SJSA1 (cell line): ENCODE measurements around the gene DUSP22. TPM values are rescaled to one million over a fixed set of nuclear protein-coding genes. Genes with fewer than 3 reads are reported as not detected.
"Not testable (repeated sequence)": the region's sequence is repeated elsewhere in the genome, so short reads cannot be mapped to it uniquely, and the experiment has no call there.

Experiments used
- DNase-seq, 2 experiments: peaks; one replicate each; pipeline ENCODE4 v3.0.0-alpha.2; 2015 to 2020; ENCODE audit warnings: low spot score in 2 of 2, low read depth in 1 of 2
- H3K27ac ChIP-seq: fragments of 250-450 bp; sonication (Bioruptor Pico); 2 replicates; pipeline ENCODE4 v1.5.1; 2020; ENCODE audit warnings: mild to moderate bottlenecking, moderate library complexity
- H3K27me3 ChIP-seq: fragments of 250-450 bp; sonication (Bioruptor Pico); replicated peaks from 2 replicates; pipeline ENCODE4 v1.5.1; 2020; ENCODE audit warnings: mild to moderate bottlenecking, moderate library complexity
- H3K36me3 ChIP-seq: fragments of 250-450 bp; sonication (Bioruptor Pico); 2 replicates; pipeline ENCODE4 v1.5.1; 2020; ENCODE audit warnings: mild to moderate bottlenecking
- H3K4me1 ChIP-seq: fragments of 250-450 bp; sonication (Bioruptor Pico); replicated peaks from 2 replicates; pipeline ENCODE4 v1.6.1; 2021; ENCODE audit warnings: mild to moderate bottlenecking
- H3K4me3 ChIP-seq: fragments of 250-450 bp; sonication (Bioruptor Pico); 2 replicates; pipeline ENCODE4 v1.5.1; 2020; ENCODE audit warnings: mild to moderate bottlenecking
- H3K9me3 ChIP-seq: fragments of 250-450 bp; sonication (Bioruptor Pico); replicated peaks from 2 replicates; pipeline ENCODE4 v1.5.1; 2020; ENCODE audit warnings: mild to moderate bottlenecking
- total RNA-seq: library from RNA; depleted of rRNA; stranded (reverse); fragments of >200 nt; shearing (Covaris generic); gene quantifications from 2 replicates; pipeline ENCODE4 v1.2.3, GENCODE V29; 2014

The DUSP22 gene
- total RNA-seq, 1 experiment from 2014 or later = 13.2 TPM

DNA sequence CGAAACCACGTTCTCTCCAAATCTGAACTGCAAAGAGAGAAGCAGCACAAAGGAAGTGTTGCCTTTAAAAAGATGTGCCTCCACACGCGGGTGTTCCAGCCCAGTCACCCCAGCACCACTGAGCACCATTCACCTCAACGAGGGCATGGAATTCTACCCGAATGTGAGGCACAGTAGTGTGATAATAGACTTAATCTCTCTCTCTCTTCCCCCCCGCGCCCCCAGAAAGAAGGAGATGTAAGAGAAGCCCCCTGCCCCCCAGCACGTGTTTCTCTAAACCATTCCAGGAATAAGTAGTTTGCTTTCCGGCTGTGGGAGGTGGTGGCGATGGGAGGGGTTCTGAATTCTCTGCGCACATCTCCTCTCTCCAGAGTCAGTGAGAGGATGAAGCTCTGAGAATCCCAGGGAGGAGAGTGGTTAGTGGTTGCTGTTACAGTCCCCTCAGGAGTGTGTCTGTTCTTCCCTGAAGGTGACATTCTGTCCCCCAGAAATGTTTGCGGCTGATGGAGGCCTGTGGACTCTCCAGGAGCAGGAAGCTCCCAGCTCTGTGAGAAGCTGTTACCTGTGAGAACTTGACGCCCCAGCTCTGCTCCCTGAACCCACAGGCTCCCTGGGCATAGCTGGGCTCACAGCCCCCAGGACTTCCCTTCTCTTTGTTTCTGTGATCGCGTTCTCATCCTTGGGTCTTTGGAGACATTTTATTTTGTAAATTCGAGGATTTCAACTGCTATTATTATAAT lies 75.8 kb downstream of the DUSP22 start:
- peaks cover 7% of the 10 kb centered on the region; the same call in 1 of the 2 replicates for H3K9me3 ChIP-seq

DNA sequence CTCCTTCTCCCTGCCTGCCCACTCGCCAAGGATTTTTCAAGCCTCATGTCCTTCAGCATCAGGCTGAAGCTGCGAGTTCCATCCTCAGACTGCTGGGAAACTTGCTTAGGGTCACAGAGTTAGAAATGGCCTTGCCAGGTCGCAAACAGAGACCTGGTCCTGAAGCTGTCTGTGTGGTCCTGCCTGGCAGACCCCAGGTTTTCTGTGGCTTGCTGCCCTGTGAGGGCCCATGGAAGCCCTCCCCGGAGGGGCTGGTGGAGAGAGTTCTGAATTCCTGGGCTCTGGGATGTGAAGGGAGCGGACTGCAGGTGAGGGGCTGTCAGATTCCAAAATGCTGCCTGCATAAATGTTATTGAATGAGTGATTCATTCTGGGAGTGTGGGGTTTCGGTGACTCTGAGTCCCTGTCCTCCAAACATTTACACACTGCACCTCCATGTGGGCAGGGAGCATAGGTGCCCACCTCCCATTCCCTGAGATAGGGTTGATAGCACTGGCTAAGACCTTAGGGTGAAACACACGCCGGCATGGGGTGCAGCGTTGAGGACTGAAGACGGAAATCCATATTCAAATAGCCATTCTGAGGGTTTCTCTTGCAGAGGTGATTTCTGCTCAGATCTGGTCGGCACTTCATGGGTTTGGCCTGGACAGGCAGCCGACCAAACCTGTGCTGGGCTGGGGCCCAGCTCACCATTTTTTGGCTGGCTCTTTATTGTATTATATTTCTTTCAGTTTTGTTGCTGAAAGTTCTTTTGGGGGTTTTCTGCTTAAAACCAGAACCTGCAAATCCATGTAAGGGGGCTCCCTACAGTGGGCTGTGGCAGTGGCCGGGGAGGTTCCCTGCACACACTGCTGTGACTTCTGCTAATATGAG lies 77.5 kb downstream of the DUSP22 start:
- Histone ChIP-seq H3K4me3 (no peak overlapping the region), H3K4me1 (no peaks in the 10 kb centered on the region), H3K27ac (no peak overlapping the region), H3K36me3 (no peaks in the 10 kb centered on the region), H3K27me3 (peaks cover 52% of the 10 kb centered on the region), H3K9me3 (peaks cover 5% of the 10 kb centered on the region; the same call in 1 of the 2 replicates)
- DNase-seq = no peak

More for the DNA sequence above, 75.8 kb downstream of the DUSP22 start:
- Histone ChIP-seq H3K4me1 (no peaks in the 10 kb centered on the region), H3K27me3 (peaks cover 40% of the 10 kb centered on the region), H3K27ac (no peak overlapping the region), H3K36me3 (no peaks in the 10 kb centered on the region), H3K4me3 (no peak overlapping the region)
- DNase-seq = no peak

DNA sequence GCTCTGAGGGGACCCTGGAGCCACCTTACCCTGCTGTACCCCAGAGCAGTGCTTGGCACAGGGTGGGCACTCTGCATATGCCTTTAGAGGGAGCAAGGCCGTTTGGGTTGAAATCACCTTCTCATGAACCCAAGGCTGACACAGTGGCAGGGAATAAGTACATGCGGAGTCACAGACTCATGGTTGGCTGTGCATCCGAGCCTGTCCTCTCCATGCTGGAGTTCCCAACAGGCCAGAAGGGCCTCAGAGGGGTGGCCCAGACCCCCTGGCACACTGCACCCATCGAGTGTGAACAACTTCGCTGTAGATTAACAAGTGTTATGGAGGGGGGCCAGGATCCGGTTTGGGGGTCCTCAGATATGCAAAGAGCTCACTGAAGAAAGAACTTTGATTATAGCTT lies 78.3 kb downstream of the DUSP22 start:
- H3K36me3 ChIP-seq = no peaks in the 10 kb centered on the region
- no peak for DNase-seq
- no peak overlapping the region for H3K27ac ChIP-seq
- peaks cover 5% of the 10 kb centered on the region; the same call in 1 of the 2 replicates for H3K9me3 ChIP-seq
- H3K4me1 ChIP-seq = no peaks in the 10 kb centered on the region
- peaks cover 52% of the 10 kb centered on the region for H3K27me3 ChIP-seq
- no peak overlapping the region for H3K4me3 ChIP-seq

DNA sequence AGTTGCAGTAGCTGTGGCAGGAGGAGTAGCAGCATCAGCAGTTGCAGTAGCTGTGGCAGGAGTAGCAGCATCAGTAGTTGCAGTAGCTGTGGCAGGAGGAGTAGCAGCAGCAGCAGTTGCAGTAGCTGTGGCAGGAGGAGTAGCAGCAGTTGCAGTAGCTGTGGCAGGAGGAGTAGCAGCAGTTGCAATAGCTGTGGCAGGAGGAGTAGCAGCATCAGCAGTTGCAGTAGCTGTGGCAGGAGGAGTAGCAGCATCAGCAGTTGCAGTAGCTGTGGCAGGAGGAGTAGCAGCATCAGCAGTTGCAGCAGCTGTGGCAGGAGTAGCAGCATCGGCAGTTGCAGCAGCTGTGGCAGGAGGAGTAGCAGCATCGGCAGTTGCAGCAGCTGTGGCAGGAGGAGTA lies 79.6 kb downstream of the DUSP22 start:
- not testable (repeated sequence) for H3K27ac ChIP-seq, DNase-seq

DNA sequence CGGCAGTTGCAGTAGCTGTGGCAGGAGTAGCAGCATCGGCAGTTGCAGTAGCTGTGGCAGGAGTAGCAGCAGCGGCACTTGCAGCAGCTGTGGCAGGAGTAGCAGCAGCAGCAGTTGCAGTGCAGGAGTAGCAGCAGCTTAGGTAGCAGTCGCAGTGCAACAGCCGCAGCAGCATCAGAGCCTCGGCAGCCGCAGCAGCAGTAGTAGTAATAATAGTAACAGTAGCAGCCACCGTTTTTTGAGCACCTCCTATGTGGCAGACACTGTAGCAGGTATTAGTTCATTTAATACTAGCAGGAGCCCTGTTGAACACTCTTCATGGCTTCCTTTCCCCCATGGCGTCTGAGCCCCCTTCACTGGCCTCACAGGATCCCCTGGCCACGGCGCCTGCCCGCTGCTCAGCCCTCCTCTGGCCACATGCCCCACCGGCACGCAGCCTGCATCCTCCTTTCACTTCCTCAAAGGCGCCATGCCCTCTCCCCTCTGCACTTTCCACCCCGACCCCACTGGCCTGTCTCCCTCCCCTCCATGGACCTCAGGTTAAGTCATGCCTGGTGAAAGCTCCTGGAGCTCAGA lies 80.1 kb downstream of the DUSP22 start:
- H3K9me3 ChIP-seq = peaks cover 5% of the 10 kb centered on the region; the same call in 1 of the 2 replicates
- no peak for DNase-seq
- H3K4me1 ChIP-seq = no peaks in the 10 kb centered on the region
- no peaks in the 10 kb centered on the region for H3K36me3 ChIP-seq
- no peak overlapping the region for H3K27ac ChIP-seq
- H3K27me3 ChIP-seq = peaks cover 44% of the 10 kb centered on the region
- no peak overlapping the region for H3K4me3 ChIP-seq

More for the DNA sequence above, 79.6 kb downstream of the DUSP22 start:
- not testable (repeated sequence) for H3K36me3 ChIP-seq, H3K4me1 ChIP-seq, H3K4me3 ChIP-seq, H3K9me3 ChIP-seq
- peaks cover 46% of the 10 kb centered on the region for H3K27me3 ChIP-seq

DNA sequence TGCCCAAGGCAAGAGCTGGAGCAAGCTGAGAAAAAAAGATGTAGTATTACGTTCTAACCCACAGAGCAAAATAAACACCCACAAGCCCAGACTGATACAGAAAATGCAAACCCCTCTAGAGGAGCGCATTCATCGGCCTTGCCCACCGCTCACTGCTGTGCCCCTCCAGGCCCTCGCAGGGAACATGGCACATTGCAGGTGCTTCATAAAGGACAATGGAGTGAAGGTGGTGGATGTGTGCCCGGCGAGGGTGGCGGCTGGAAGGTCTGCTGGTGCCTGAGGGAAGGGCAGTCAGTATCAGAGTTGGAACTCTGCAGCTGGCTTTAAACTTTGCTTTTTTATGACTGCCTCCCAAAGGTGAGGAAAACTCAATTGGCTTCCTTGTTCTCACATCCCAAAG lies 80.7 kb downstream of the DUSP22 start:
- no peak overlapping the region for H3K4me3 ChIP-seq
- H3K4me1 ChIP-seq = no peaks in the 10 kb centered on the region
- H3K36me3 ChIP-seq = no peaks in the 10 kb centered on the region
- DNase-seq = no peak
- peaks cover 5% of the 10 kb centered on the region; the same call in 1 of the 2 replicates for H3K9me3 ChIP-seq
- H3K27me3 ChIP-seq = peaks cover 46% of the 10 kb centered on the region
- H3K27ac ChIP-seq = no peak overlapping the region

DNA sequence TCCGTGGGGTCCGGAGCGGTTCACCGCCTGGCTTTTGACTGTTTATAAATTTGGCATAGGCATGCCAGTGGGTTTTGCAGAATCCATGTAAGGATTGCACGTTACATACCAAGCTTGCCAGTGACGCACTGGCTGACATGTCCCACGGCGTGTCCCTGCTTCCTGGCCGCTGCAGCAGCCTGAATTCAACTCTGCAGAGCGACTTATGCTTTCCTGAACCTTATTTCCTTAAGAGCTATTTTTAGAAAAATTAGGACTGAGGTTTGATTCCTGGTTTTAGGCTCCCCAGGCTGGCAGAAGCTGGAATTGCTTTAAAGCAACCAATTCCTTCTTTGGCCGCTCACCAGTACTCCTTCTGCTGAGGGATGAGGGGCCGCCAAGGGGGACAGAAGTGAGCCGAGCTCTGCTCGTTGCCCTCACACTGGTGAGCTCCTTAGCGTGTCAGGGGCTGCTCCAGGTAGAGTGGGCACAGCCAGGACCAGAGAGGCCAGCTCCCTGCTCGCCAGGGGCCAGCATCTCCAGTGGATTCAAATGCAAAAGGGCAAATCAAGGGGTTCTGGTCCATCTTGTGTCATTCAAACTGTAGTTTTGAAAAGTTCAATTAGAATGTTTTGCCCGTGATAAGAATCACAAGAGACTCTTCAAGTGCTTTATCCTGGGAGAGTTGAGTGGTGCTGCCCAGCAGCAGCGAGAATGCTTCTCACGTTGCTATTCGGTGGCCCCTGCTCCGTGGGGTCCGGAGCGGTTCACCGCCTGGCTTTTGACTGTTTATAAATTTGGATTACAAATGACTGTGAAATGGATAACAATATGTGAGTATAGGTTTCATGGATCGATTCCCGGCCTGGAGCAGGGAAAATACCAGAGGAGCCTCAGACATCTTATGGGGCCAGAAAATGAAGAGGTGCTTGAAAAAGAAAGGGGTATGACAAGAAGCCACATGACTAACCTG lies 81.8 kb downstream of the DUSP22 start:
- no peak for DNase-seq
- H3K27ac ChIP-seq = no peak overlapping the region
- no peaks in the 10 kb centered on the region for H3K4me1 ChIP-seq
- no peak overlapping the region for H3K4me3 ChIP-seq
- H3K36me3 ChIP-seq = no peaks in the 10 kb centered on the region
- peaks cover 5% of the 10 kb centered on the region; the same call in 1 of the 2 replicates for H3K9me3 ChIP-seq
- H3K27me3 ChIP-seq = peaks cover 48% of the 10 kb centered on the region

DNA sequence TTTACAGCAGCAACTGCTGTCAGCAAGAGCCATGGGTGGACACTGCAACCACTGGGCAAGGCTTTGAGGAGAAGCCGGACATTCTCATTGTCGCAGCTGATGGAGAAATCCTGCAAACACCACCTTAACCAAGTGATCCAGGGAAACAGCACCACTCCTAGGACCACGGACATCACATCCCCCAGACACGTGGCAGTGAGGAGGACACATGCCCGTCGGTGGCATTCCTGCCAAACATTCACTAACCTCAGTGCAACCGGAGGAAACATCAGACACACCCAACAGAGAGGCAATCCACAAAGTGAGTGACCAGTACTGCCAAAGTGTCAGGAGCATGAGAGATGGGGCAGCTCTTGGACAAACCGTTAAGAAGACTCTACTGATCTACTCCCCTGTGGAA lies 82.7 kb downstream of the DUSP22 start:
- Histone ChIP-seq H3K4me1 (no peaks in the 10 kb centered on the region), H3K36me3 (no peaks in the 10 kb centered on the region), H3K27me3 (peaks cover 47% of the 10 kb centered on the region), H3K4me3 (no peak overlapping the region), H3K9me3 (peaks cover 5% of the 10 kb centered on the region; the same call in 1 of the 2 replicates), H3K27ac (no peak overlapping the region)
- DNase-seq = no peak

DNA sequence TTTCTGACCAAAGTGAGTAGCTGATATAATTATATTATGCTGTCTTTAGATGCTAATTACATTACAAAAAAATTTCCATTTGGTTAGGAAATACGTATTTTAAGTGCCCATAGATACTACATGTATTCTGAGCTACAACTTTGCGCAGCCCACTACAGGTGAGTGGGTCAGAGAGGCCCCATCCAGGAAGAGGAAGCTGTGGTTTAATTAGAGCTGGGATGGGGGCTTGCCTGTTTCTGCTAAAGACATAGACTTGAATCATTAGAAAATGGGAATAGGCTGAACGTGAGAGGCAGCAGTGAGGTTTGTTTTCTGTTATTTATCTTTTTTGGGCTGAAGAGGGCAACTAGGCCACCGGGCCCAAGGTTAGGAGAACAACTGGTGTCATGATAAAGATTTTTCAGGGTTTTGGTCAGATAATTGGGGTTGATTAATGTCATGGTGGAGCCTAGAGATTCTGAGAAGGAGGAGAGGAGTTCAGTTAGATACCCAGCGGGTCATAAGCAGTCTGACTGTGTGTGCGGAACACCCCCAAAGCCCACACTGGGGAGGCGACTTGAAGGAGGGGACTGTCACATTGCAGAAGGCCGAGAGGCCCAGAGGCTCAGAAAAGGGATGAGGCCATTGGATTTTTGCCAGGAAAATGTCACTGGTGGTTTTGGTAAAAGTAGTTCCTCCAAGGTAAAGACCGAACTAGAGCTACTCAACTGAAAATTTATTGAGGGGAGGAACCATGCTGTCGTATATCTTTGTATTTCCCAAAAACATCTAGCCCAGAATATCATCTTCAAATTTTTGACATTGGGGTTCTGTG lies 84.7 kb downstream of the DUSP22 start:
- no peak overlapping the region for H3K4me3 ChIP-seq
- no peaks in the 10 kb centered on the region for H3K36me3 ChIP-seq
- no peaks in the 10 kb centered on the region for H3K4me1 ChIP-seq
- no peak for DNase-seq
- H3K27ac ChIP-seq = no peak overlapping the region
- H3K27me3 ChIP-seq = peaks cover 68% of the 10 kb centered on the region
- peaks cover 8% of the 10 kb centered on the region; the same call in 1 of the 2 replicates for H3K9me3 ChIP-seq

DNA sequence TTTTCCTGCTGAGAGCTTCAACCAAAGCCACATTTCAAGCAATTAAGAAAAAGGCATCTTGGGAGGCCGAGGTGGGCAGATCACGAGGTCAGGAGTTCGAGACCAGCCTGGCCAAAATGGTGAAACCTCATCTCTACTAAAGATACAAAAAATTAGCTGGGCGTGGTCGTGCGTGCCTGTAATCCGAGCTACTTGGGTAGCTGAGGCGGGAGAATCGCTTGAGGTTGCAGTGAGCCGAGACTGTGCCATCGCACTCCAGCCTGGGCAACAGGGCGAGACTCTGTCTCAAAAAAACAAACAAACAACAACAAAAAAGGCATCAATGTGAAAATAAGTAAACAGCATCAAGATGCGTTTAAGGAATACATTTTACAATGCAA lies 85.3 kb downstream of the DUSP22 start:
- not testable (repeated sequence) for H3K9me3 ChIP-seq, H3K27ac ChIP-seq

DNA sequence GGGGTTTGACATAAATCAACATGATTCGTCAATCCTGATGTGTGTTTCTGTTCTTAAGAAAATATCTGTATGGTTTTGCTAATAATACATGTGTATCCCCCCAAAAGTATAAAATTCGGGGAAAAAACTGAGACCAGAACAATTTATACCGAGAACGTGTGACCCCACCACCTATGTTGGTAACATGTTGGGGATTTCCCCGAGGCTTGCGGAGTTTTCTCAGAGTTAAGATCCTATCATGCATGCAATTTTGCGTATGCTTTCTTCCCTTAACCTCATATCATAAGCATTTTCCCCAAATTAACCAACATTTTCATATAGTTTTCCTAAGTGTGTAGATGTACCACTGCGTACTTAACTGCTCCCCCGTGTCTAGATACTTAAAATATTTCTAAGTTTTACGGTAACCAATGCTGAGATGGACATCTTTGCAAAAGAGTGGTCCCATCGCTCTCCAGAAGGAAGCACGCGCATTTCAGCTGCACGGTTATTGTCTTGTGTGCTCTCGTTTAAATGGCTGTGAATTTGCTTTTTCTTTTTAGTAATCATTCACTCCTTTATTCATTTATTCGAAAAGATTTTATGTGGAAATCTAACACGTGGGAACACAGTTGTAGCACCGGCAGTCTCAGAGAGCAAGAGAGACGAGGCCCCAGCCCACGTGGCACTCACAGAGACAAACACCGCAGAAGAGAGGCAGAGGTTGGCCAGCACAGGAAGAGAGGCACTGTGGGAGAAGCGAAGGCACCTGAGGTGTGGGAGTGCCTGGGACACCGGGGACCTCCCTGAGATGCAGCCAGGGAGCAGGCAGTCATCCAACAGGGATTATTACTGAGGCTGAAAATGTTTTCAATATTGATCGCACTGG lies 86.0 kb downstream of the DUSP22 start:
- Histone ChIP-seq H3K4me1 (no peaks in the 10 kb centered on the region), H3K27ac (no peak overlapping the region), H3K36me3 (no peaks in the 10 kb centered on the region), H3K27me3 (peaks cover 57% of the 10 kb centered on the region), H3K4me3 (no peak overlapping the region), H3K9me3 (0 out of 2 replicates have a peak, but pooled peaks cover 3% of the 10 kb centered on the region)
- DNase-seq = no peak

More for the DNA sequence above, 85.3 kb downstream of the DUSP22 start:
- H3K27me3 ChIP-seq = peaks cover 64% of the 10 kb centered on the region
- not testable (repeated sequence) for DNase-seq, H3K4me1 ChIP-seq, H3K36me3 ChIP-seq, H3K4me3 ChIP-seq
